Panc1 (cell line): Measurements from ENCODE around the gene SLC25A13. TPM values are rescaled to one million over a fixed set of nuclear protein-coding genes. Genes with fewer than 3 reads are reported as not detected.

Source experiments
- ATAC-seq: fragments of 200-7000 bp; cut with Tn5 transposase; 2 replicates; pipeline ENCODE4 v1.9.1; 2020; ENCODE audit warnings: mild to moderate bottlenecking, moderate library complexity
- BruUV-seq: library from RNA; stranded (reverse); fragments of 400-500 nt; replicated peaks from 2 replicates; lab custom pipeline; 2021; lab: Mats Ljungman, UMichigan
- CTCF ChIA-PET: fragments of 300-600 bp; sonication (Branson Sonifier 250); formaldehyde crosslinking; loops from one replicate; lab custom pipeline; 2022; ENCODE audit warnings: antibody characterized with exemption; lab: Charles Lee
- POLR2A ChIA-PET: fragments of 300-600 bp; sonication (Branson Sonifier 250); formaldehyde crosslinking; loops from one replicate; lab custom pipeline; 2022; ENCODE audit warnings: antibody characterized with exemption; lab: Charles Lee
- DNase-seq: peaks from one replicate; pipeline ENCODE4 v3.0.0-alpha.2; 2010; ENCODE audit warnings: low read depth, low spot score
- H3K27ac ChIP-seq: 2 replicates; pipeline ENCODE4 v1.5.1; 2011; ENCODE audit warnings: mild to moderate bottlenecking, low read length, inconsistent platforms
- H3K27me3 ChIP-seq: fragments of 200-500 bp; sonication (Bioruptor generic); 2 replicates; pipeline ENCODE4 v1.6.0; 2014; ENCODE audit warnings: low read length, inconsistent platforms; ENCODE audit not compliant: control insufficient read depth, insufficient read depth
- H3K36me3 ChIP-seq: fragments of 200-500 bp; sonication (Bioruptor generic); 2 replicates; pipeline ENCODE4 v1.5.1; 2014; ENCODE audit warnings: inconsistent platforms, mild to moderate bottlenecking, low read length, moderate library complexity; ENCODE audit not compliant: control insufficient read depth, insufficient read depth
- H3K4me1 ChIP-seq: 2 replicates; pipeline ENCODE4 v1.5.1; 2011; ENCODE audit warnings: inconsistent platforms, mild to moderate bottlenecking, low read length, moderate library complexity; ENCODE audit not compliant: control insufficient read depth, insufficient read depth
- H3K4me3 ChIP-seq, 2 experiments: 2 replicates each; pipeline ENCODE4 v1.5.1; 2011 to 2012; ENCODE audit warnings: low read depth in 2 of 2, low read length in 2 of 2, mild to moderate bottlenecking in 2 of 2, inconsistent platforms in 1 of 2, moderate library complexity in 1 of 2
- H3K9me3 ChIP-seq: fragments of 200-500 bp; sonication (Bioruptor generic); 2 replicates; pipeline ENCODE4 v1.5.1; 2014; ENCODE audit warnings: low read depth, mild to moderate bottlenecking, inconsistent platforms, low read length, moderate library complexity; ENCODE audit not compliant: control insufficient read depth, insufficient read depth
- POLR2AphosphoS5 ChIP-seq: IDR thresholded peaks from 2 replicates; pipeline ENCODE4 v1.6.1; 2012; ENCODE audit warnings: mild to moderate bottlenecking, low read depth, low read length, moderate library complexity
- SIN3A ChIP-seq: IDR thresholded peaks from 2 replicates; pipeline ENCODE4 v1.6.1; 2012; ENCODE audit warnings: low read depth, mild to moderate bottlenecking, low read length, moderate library complexity, borderline replicate concordance; ENCODE audit not compliant: insufficient read depth
- TCF7L2 ChIP-seq: IDR thresholded peaks from 2 replicates; pipeline ENCODE4 v1.6.1; 2011; ENCODE audit warnings: mild to moderate bottlenecking, low read depth, low read length, inconsistent platforms
- in situ Hi-C: cut with HindIII; loops from 2 replicates; pipeline ENCODE4 v1.10.0; 2016; ENCODE audit warnings: low sequenced_read_pairs, low pct_unique_long_range_greater_than_20kb
- intact Hi-C: fragments of 100-400 bp; cut with micrococcal nuclease; formaldehyde crosslinking; loops from one replicate; pipeline ENCODE4 v1.10.0; 2022; ENCODE audit not compliant: unreplicated experiment
- total RNA-seq: library from RNA; stranded (reverse); gene quantifications from one replicate; pipeline ENCODE4 v1.2.1, GENCODE V29; 2021; ENCODE audit not compliant: unreplicated experiment
- TF ChIP-seq, protein P1 (sequence below), 2 experiments: IDR thresholded peaks; 2 replicates each; pipeline ENCODE4 v1.6.1; 2011 to 2012; ENCODE audit warnings: low read depth in 2 of 2, control low read depth in 1 of 2, low read length in 1 of 2, mild to moderate bottlenecking in 1 of 2, moderate library complexity in 1 of 2; ENCODE audit not compliant: insufficient read depth in 1 of 2
- TF ChIP-seq, protein P2 (sequence below): fragments of 450-650 bp; IDR thresholded peaks from 2 replicates; pipeline ENCODE4 v1.5.1; 2017; ENCODE audit warnings: mild to moderate bottlenecking

The SLC25A13 gene
- total RNA-seq, 1 experiment from 2014 or later = 69.4 TPM

DNA sequence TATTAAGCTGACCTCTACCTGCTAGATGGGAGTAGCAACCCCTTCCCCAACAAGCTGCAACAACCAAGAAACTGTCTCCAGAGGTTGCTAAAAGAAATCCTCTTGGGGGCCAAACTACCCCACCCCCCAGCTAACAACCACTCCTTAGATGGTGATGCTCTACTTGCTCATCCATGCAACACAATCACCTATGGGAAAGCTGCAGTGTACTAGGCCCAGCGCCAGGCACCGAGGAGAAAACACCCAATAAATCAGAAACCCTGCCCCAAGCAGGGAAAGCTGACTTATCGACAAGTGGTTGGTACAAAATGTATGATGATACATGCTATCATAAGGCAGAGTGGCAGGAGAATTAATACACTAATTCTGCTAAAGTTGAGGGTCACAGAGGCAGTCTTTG is 17.3 kb downstream of the SLC25A13 start:
- TF ChIP-seq, protein P1, sequence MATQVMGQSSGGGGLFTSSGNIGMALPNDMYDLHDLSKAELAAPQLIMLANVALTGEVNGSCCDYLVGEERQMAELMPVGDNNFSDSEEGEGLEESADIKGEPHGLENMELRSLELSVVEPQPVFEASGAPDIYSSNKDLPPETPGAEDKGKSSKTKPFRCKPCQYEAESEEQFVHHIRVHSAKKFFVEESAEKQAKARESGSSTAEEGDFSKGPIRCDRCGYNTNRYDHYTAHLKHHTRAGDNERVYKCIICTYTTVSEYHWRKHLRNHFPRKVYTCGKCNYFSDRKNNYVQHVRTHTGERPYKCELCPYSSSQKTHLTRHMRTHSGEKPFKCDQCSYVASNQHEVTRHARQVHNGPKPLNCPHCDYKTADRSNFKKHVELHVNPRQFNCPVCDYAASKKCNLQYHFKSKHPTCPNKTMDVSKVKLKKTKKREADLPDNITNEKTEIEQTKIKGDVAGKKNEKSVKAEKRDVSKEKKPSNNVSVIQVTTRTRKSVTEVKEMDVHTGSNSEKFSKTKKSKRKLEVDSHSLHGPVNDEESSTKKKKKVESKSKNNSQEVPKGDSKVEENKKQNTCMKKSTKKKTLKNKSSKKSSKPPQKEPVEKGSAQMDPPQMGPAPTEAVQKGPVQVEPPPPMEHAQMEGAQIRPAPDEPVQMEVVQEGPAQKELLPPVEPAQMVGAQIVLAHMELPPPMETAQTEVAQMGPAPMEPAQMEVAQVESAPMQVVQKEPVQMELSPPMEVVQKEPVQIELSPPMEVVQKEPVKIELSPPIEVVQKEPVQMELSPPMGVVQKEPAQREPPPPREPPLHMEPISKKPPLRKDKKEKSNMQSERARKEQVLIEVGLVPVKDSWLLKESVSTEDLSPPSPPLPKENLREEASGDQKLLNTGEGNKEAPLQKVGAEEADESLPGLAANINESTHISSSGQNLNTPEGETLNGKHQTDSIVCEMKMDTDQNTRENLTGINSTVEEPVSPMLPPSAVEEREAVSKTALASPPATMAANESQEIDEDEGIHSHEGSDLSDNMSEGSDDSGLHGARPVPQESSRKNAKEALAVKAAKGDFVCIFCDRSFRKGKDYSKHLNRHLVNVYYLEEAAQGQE (IDR thresholded peaks at IDR 0.05; ENCODE audit: insufficient read depth in 1 of 2, low read depth in 2 of 2, low read length in 1 of 2) = no peak
- TF ChIP-seq POLR2AphosphoS5 (no peak), SIN3A (no peak), TCF7L2 (no peak)
- TF ChIP-seq, protein P2, sequence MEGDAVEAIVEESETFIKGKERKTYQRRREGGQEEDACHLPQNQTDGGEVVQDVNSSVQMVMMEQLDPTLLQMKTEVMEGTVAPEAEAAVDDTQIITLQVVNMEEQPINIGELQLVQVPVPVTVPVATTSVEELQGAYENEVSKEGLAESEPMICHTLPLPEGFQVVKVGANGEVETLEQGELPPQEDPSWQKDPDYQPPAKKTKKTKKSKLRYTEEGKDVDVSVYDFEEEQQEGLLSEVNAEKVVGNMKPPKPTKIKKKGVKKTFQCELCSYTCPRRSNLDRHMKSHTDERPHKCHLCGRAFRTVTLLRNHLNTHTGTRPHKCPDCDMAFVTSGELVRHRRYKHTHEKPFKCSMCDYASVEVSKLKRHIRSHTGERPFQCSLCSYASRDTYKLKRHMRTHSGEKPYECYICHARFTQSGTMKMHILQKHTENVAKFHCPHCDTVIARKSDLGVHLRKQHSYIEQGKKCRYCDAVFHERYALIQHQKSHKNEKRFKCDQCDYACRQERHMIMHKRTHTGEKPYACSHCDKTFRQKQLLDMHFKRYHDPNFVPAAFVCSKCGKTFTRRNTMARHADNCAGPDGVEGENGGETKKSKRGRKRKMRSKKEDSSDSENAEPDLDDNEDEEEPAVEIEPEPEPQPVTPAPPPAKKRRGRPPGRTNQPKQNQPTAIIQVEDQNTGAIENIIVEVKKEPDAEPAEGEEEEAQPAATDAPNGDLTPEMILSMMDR = no peak
- H3K4me3 ChIP-seq = no peak overlapping the region
- ChIA-PET POLR2A (no interaction called here), CTCF (no interaction called here)
- H3K27ac ChIP-seq = no peak overlapping the region
- no peaks in the 10 kb centered on the region for H3K27me3 ChIP-seq
- H3K9me3 ChIP-seq = peaks cover 4% of the 10 kb centered on the region; the same call in 1 of the 2 replicates
- ATAC-seq (no peak), DNase-seq (no peak)
- no peaks in the 10 kb centered on the region for H3K36me3 ChIP-seq
- H3K4me1 ChIP-seq = peaks cover 8% of the 10 kb centered on the region; the same call in 1 of the 2 replicates
- no TSS peak for BruUV-seq
- in situ Hi-C loops (no loop called here), intact Hi-C loops (no loop called here)

- peaks cover 4% of the 10 kb centered on the region; the same call in 1 of the 2 replicates for H3K9me3 ChIP-seq
- BruUV-seq = no TSS peak
- no peak overlapping the region for H3K27ac ChIP-seq
- POLR2A ChIA-PET = interaction anchor here (0.6 kb wide), 1 partner anchor 385 kb away, joined by 3 read pairs; no protein-coding TSS in a partner anchor
- no peaks in the 10 kb centered on the region for H3K36me3 ChIP-seq
- H3K27me3 ChIP-seq = no peaks in the 10 kb centered on the region
- in situ Hi-C loops (no loop called here), intact Hi-C loops (no loop called here)
- DNase-seq (no peak), ATAC-seq (no peak; the same call in 1 of the 2 replicates)
- TF ChIP-seq SIN3A = no peak
- TF ChIP-seq POLR2AphosphoS5 = no peak
- CTCF ChIA-PET = no interaction called here
- peaks cover 5% of the 10 kb centered on the region; the same call in 1 of the 2 replicates for H3K4me1 ChIP-seq
- no peak overlapping the region for H3K4me3 ChIP-seq
Measured at GRCh38 chr7:96303686-96304443, 18.0 kb downstream of the SLC25A13 start.
